ENCODE data around the gene SLC4A7.
A peak's percentile ranks its signal among the peaks of the same experiment; 100 is the strongest.
"Not testable (repeated sequence)": the region's sequence is repeated elsewhere in the genome, so short reads cannot be mapped to it uniquely, and the experiment has no call there.

Gene SLC4A7

GRCh38 chr3:27428446-27428845 is 55.7 kb downstream of the SLC4A7 start:
- no peak for DNase-seq (ENCODE audit: low read depth)

DNA sequence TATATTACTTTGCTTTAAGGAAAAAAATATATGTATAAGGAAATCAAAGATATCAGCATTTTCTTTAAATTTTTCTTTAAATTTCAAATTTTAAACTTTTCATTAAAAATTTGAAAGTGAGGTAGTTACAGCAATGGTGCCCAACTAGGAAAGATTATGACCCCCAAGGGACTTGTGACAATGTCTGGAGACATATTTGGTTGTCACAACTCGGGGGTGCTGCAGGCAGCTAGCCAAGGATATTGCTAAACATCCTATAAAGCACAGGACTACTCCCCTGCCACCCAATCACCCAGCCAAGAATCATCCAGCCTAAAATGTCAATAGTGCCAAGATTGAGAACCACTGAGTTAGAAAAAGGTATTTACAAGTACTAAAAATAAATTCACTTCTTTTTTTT is 57.3 kb downstream of the SLC4A7 start:
- no peak for DNase-seq (ENCODE audit: low read depth)

GRCh38 chr3:27425896-27426565 is 58.2 kb downstream of the SLC4A7 start:
- DNase-seq (ENCODE audit: low read depth): peak; percentile 14

GRCh38 chr3:27424812-27425521 is 59.2 kb downstream of the SLC4A7 start:
- DNase-seq (ENCODE audit: low read depth): peak; percentile 38

DNA sequence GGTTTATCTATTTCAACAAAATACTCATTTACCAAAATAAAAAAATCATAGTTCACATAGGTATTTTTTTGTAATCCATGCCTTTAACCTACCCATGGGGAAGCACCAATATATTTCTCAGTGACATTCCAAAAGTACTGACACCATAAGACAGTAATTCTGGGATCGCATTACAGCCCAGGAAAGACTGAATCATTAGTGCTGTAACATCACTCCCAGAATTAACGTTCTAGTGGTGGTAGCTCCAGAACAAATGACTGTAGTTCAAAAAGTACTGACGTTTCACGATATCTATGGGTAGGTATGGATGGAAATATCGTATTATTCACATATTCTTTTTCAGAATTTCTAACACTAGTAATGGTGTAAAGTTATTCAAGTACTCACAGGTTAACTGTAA is 60.7 kb downstream of the SLC4A7 start:
- DNase-seq (ENCODE audit: low read depth): peak; percentile 73

- DNase-seq (ENCODE audit: low read depth): no peak
Observed at GRCh38 chr3:27422617-27423016, 61.6 kb downstream of the SLC4A7 start.

- no peak for DNase-seq (ENCODE audit: low read depth)
Observed at GRCh38 chr3:27415202-27415601, 69.0 kb downstream of the SLC4A7 start.

DNA sequence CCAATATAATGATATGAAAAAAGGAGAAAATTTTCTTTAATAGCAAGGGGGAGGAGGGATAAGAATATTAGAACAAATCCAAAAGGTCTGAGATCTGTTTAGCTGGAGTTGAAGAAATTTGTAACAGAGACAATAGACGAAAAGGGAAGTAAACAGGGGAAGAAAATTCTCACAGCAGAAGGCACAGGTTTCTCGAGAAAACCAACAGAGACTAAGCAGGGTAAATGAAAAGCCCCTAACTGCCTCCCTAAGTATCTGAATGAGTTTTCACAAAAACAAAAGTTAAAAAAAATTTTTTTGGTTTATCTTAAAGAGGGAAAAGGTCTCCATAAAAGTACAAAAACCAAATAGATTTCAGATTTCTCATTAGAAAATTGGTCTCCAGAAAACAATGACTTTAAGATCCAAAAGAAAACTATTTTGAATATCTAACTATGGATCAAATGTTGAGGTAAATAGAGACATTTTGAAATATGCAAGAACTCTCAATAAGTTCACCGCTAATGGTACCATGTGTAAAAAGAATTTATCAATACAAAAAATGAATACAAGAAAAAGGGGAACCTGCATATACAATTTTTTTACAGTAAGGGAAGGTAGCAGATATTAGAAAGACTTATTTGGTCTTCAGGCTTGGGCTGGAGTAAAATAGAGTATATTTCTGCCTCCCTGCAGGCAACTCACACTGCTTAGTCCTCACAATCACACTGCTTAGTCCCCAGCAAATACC is 91.1 kb downstream of the SLC4A7 start:
- DNase-seq (ENCODE audit: low read depth): no peak

- DNase-seq (ENCODE audit: low read depth): not testable (repeated sequence)
Observed at GRCh38 chr3:27392414-27392813, 91.8 kb downstream of the SLC4A7 start.

DNA sequence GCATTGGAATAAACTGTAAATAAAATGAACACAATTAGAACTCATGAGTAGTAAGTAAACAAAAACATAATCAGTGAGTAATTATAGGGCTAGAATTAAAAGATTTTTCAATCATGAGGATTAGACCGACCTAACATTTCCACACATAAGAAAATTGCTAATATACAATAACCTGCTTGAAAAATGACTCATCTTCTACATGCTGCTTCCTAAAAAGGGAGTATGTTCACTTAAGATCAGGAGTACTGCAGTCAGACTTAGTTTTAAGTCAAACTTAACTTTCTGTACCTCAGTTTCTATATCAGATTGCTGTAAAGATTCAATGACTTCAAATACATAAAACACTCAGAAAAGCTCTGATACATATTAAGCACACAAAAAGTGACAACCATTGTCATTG is 92.4 kb downstream of the SLC4A7 start:
- DNase-seq (ENCODE audit: low read depth): no peak

GRCh38 chr3:27387625-27388024 is 96.6 kb downstream of the SLC4A7 start:
- DNase-seq (ENCODE audit: low read depth): peak; percentile 26

DNA sequence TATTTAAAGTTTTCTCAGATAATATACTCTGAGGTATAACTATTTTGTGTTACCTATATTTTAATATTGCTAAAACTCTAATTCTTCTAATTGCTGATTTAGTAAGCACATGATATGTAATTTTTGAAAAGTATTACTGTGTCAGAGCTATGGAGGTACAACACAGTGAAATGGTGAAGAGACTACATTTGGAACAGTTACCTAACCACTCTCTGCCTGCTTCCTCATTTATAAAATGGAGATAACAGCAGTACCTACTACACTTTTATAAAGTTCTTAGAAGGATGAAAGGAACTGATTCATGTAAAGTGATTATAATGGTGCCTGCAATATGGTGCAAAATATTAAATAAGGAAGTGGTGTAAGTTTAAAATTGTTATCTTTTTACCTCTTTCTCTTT is 98.7 kb downstream of the SLC4A7 start:
- DNase-seq (ENCODE audit: low read depth): no peak

DNA sequence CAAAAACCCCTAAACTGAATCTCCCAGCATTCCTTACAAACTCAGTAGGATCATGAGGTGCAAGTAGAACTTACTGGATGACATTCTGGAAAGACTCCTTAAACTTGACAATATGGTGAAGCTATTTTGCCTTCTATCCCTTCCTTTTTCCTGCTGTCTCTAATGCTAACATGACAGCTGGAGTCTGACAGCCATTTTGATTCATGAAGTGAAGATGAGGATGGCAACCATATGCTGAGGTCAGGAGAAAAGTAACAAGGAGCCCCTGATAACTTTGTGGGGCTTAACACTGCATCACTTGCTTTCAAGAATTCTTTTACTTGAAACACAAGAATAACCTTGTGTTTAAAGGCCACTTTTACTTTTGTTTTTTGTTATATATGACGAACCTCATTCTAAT is 100.0 kb downstream of the SLC4A7 start:
- no peak for DNase-seq (ENCODE audit: low read depth)

GRCh38 chr3:27380433-27381357 is 103.5 kb downstream of the SLC4A7 start:
- no peak for DNase-seq (ENCODE audit: low read depth)

GRCh38 chr3:27378331-27378730 is 105.9 kb downstream of the SLC4A7 start:
- no peak for DNase-seq (ENCODE audit: low read depth)

GRCh38 chr3:27376109-27376772 is 107.9 kb downstream of the SLC4A7 start:
- DNase-seq (ENCODE audit: low read depth): no peak

- DNase-seq (ENCODE audit: low read depth): peak; percentile 80
Observed at GRCh38 chr3:27368831-27369607, 115.2 kb downstream of the SLC4A7 start, which contains the start of gene NEK10. Gene NEK10, minus strand, starts transcription at chr3:27369383. Its CDS starts 16,501 bp downstream, at chr3:27352882.

DNA sequence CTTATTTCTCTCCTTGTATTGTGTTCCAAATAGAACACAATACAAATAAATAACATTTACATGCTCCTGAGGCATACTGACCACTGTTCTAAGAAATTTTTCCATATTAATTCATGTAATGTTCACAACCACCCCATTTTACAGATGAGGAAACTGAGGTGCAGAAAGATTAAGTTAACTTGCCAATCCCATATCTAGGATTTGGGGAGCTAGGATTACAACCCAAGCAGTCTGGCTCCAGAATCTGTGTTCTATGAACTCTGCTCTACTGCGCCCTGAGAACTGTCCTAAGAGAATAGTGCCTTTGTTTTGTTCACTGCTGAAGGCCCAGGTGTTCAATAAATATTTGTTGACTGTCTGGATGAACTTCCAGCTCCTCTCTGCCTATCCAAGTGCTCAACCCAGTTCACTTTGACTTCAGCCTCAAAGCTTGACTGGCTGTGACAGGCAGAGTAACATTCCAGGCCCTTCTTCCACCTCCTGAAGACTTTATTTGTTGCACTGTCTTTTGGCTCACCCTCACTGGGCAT is 118.1 kb downstream of the SLC4A7 start:
- no peak for DNase-seq (ENCODE audit: low read depth)

DNA sequence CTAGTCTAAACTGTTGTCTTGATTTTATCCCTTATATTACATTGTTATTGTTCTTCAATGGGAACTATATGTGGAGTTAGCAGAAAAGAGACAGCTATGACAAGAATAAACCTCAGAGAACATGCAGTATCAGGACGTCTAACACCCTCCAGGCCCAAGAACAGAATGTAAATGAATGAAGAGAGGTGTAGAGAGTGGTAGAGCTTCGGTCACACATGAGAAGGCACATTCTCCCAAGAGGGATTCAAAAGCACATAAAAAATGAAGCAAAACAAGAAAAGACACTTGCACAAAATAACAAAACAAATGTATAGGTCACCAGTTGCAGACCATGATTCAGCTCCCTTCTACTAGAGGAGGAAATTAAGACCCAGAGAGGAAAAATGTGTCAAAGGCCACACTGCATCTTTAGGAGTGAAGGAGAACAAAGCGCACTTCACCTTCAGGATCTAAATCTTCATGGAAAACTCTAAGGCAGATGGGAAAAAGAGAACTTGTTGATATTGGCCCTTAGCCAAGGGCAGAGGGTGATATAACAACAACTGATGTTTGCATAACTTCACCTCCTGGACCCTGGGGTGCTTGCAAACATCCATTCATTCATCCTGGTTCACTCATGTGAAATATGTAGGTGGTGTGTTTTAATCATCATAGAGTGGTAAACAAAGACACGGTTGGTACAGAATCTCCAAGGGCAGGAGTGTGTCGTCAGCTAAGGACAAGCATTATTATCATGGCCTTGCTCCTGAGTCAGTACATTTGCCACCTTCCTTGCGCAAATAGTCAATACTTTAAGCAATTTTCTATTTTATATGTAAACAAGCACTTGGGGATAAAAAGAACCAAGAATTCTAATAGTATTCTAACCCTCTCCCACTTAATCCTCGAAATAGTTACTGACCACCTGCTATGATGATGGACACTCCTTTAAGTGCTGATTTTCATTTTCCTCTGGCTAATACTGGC is 123.8 kb downstream of the SLC4A7 start:
- peak; percentile 21 for DNase-seq (ENCODE audit: low read depth)

Data from fibroblast of gingiva (primary cell).